Activated CD4-positive, alpha-beta T cell treated with anti-CD3 and anti-CD28 coated beads, Interleukin-10, Interleukin-2, amounts not matched to agents 100 ng/mL and 50 ng/mL, durations not matched to agents 16 hours and 8 hours (primary cell): ENCODE results near the gene SECISBP2.

Experiments used
- DNase-seq: peaks from one replicate; pipeline ENCODE4 v3.0.0-alpha.2; 2020

SECISBP2 gene

DNA sequence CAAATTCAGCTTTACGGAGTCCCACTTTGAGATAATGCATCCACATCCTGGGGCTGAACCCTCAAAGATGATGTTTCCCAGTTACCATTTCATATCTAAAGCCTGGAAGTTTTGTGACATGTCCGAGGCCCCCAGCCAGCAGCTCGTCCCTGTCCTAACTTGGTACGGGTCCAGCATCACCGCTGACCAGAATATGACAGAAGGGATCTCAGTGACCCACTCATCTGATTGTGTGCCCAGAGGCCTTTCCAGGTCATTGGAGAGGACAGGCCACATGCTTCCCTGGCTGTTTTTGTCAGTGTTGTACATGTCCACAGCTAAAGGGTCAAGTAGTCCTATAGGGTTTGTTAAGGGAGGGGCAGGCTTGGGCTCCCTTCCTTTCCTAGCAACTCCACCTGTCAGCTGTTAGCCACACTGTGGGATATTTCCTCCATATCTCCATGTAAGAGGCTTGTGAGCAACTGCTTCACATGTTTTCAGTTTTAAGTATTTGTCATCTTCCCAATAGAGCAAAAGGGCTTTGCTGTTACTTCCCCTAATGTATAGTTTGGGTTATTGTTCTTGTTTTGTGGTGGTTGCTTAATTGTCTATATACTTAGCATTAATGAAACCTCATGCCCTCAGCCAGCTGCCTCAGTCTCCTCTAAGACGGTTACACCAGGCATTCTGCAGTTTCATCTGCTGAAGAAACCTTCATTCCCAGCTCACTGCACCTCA lies 33.4 kb downstream of the SECISBP2 start:
- DNase-seq: no peak

DNA sequence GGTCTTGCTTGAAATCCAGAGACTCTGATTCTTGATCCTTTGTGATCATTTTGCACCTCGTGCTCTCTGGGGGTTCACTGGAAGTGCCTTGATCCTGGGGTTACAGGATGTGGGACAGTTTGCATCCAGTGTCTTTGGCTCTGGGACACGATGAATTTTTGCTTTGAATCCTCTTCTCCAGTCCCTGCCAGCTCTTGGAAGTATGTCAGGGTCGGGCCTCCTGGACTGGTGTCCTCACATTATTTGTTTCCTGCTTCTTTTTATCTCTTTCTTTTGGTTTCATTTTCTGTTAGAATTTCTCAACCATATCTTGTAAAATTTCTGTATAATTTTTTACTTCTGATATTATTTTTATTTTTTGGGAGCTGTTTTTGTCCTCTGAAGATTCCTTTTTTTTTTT lies 34.2 kb downstream of the SECISBP2 start:
- DNase-seq: no peak

DNA sequence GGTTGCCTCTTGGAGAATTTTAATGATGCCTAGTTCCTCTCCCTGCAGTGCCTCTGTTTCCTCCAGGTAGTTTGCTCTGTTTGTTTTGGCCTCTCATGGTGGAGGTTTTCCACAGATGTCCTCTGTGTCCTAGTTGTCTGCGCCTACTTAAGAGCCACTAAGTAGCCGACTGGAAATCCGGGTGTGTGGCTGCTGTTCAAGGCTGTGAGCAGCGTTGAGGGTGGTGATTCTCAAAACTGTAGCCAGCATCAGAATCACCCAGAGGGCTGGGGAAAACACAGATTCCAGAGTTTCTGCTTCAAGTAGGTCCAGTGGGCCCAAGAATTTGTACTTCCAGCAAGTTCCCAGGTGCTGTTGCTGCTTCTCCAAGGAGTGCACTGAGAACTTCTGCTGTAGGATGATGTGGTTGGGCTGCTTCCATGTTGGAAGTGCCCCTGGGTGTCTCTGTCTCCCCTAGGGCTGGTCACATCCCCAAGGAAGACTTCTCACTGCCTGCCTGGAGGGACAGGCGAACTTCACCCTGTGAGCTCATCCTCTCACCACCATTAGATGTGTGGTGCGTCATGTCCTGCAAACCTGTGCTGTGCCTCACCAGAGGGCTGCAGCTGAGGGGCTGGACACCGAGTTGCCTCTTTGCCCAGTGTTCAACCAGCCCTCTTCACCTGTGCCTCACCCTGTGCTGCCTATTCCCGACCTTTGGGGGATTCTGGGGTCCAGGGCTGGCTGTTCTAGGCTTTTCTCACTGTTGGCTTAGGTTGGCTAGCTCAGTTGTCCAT lies 34.8 kb downstream of the SECISBP2 start:
- DNase-seq: no peak

DNA sequence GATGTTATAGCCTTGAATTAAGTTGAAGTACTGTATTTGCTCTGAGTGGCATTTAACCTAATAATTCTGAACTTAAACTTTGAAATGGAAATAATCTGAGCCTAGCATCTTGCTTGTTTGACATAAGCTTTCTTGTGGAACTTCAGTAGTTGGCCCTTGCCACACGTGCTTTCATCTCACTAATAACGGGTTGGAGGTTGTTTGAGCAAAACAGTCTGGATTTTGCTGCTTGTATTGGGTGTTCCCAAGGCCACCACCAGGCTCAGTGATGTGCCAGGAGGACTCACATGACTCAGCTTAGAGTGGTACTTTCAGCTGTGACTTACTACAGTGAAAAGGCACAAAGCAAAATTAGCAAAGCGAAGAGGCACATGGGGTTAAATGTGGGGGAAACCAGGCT lies 35.7 kb downstream of the SECISBP2 start:
- no peak for DNase-seq

DNA sequence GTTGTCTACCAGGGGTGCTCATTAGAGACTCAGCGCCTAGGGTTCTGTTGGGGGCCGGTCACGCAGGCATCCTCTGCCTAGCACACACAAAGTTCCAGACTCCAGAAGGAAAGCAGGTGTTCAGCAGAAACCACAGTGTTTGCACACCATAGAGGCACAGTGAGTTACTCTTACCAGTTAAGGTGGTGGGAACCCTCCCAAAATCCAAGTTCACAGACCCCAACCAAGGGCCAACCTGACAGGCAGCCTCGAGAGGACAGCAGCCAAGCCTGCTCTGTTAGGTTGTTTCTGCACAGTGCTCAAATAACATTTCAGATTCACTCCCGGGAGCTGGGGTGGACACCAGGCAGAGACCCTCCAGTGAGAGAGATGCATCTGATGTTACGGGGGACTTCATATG lies 36.2 kb downstream of the SECISBP2 start:
- no peak for DNase-seq

DNA sequence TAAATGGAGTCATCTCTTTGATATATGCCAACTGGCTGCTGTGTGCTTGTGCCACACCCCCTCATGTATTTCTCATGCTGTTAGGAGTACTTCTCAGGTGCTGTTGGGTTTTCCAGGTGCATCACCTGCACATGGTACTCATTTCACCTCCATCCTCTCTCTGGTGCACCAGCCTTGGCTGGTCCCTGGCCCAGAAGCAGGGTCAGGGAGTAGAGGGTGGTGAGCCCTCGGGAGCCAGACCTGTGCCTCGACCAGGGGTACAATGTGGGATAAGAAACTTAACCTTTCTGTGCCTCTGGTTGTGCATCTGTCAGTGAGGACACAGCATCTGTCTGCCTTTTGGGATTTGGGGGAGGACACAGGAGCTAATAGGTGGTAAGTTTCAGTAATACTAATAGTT lies 38.5 kb downstream of the SECISBP2 start:
- no peak for DNase-seq

DNA sequence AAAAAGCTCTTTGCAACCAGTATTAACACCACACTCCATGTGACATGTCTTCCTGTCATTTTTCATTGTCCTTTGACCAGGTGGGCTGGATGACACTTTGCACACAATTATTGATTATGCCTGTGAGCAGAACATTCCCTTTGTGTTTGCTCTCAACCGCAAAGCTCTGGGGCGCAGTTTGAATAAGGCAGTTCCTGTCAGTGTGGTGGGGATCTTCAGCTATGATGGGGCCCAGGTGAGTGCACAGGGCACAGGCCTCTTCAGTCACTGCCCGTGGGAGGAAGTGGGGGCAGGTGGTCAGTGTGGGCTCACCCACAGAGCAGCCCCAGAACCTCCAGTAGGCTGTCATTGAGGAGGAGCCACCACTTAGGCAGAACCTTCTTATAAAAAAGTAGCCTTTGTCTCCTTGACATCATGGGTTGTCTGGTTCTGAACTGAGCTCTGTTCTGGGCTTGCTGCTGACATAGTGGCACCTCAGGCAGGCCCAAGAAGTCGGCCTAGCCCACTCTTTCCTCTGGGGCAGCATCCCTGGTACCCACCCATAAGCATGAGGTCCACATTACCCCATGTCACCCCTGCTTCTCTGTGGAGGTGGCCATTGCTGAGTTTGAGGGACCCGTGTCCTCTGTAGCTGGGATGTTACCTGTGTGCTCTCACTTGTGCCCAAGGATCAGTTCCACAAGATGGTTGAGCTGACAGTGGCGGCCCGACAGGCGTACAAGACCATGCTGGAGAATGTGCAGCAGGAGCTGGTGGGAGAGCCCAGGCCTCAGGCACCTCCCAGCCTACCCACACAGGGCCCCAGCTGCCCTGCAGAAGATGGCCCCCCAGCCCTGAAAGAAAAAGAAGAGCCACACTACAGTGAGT lies 39.3 kb downstream of the SECISBP2 start:
- peak; percentile 14 for DNase-seq

DNA sequence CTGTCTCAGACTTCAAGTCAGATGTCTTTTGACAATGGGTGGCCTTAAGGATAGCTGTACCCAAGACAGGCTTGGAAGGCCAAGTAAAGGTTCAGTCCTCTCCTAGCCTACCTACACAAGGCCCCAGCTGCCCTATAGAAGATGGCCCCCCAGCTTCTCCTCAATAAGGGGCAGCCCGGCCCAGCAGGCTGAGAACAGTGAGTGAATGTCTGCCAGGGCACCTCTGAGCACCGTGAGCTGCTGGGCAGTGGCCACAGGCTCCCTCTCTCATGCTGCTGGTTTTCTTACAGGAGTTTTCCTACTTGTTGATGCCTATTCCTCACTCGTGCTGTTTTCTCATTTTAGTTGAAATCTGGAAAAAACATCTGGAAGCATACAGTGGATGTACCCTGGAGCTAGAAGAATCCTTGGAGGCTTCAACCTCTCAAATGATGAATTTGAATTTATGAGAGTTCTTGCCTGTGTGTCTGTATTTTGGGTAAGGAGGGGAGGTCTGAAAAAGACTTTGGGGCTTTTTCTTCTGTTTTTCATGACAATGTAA lies 40.1 kb downstream of the SECISBP2 start:
- DNase-seq: no peak

DNA sequence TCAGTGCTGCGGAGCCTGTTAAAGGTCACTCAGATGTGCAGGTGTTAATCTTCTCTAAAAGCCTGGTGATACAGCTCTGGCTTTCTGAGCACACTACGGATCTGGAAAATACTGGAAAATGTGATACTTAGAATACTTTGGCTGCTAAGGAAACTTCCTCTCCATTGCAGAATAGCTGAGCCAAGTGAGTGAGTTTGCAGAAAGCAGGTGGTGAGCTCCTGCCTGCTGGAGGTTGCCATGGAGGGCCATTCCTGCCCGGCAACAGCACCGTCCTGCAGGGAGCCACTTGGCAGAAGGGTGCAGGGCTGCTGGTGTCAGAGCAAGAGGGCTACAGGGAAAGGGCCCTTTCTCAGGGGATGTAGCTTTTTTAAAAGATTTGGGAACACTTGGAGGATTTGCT lies 40.7 kb downstream of the SECISBP2 start:
- no peak for DNase-seq

DNA sequence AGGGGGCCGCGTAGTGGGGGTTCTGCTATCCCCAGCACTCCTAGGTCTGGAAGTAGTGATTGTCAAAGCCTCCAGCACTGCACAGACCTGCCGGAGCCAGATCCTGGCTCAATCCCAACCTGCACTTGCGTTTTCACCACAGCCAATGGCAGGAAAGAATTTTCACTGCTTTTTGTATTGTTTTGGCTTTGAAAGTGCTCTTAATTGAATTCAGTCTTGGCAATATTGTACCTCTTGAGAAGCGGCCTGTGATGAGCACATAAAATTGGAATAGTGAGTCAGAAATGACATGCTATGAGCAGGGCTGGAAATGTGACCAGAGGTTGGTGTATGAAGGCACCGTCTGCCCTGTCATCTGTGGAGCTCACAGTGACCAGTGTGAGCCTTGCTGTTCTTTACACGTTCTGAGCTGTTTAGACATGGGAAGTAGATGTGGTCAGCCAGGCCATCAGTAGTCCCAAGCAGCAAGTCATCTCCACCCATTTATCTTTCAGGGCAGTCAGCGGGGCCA lies 41.5 kb downstream of the SECISBP2 start:
- DNase-seq: no peak

DNA sequence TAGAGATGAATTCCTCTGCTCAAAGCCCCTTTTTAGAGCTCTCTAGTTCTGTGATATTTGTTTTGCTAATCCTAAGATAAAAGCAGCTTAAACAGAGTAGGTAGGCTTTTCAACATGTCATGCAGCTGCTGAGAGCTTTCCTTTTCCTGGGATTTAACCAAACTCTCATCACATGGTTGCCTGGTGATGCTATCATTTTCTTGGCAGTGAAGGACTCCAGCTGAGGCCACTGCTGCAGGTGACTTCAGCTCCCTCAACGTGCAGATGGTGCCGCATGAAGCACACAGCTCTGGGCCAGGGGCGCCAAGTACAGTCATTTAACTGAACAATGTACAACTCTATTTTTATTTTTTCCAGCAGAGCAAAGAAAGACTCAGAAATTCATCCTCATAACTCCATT lies 42.2 kb downstream of the SECISBP2 start:
- DNase-seq: no peak

DNA sequence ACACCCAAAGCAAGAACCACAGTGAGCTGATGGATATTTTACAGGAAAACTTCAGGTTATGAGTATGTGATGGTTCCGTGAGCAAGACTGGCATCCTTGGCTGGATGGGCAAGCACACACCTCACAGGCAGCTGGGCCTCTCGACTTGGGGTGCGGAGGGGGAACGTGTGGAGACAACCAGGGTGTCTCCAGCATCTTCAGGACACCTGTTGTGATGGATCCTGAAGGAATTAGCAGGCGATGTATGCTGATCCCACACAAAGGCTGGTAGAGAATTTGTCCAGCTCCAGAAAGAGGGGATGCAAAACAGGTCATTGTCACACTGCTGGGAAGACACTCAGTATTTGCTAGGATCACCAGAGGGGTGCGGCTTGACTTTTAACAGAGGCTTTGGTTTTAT lies 42.7 kb downstream of the SECISBP2 start:
- DNase-seq: no peak

DNA sequence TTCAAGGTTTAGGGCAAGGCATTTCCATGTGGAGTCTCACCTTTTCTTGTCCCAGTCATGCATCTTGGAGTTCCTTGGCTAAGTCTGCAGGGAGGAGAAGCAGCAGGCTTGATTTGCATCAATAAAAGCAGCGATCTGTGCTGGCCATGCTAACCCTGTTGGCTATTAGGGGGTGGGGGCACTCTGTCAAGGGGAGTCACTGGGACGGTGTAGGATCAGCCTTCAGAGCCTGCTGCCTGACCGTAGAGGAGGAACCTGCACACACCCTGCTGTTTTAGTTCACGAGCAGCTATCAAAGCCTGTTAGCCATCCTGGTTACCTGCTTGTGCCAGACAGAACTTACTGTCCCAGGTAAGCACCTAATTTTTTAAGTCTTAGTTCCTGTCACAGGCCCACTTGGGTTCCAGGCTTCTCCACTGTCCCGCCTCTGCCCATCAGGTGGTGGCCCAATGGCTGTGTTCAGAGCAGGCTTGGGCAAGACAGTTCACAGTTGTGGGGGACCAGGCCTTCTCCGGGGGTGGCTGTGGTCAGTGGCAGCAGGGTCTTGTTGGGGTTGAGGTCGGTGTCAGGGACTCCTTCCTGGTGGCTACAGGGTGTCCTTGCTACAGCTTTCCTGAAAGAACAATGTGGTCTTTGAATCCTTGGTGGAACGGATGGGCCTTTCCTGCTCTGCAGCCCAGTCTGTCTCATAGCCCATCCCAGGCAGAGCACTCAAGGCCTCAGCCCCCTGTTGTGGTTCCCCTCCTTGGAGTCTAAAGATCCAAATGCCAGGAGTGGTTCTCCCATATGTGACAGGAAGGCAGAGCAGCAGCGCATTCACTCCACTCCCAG lies 43.7 kb downstream of the SECISBP2 start:
- no peak for DNase-seq

DNA sequence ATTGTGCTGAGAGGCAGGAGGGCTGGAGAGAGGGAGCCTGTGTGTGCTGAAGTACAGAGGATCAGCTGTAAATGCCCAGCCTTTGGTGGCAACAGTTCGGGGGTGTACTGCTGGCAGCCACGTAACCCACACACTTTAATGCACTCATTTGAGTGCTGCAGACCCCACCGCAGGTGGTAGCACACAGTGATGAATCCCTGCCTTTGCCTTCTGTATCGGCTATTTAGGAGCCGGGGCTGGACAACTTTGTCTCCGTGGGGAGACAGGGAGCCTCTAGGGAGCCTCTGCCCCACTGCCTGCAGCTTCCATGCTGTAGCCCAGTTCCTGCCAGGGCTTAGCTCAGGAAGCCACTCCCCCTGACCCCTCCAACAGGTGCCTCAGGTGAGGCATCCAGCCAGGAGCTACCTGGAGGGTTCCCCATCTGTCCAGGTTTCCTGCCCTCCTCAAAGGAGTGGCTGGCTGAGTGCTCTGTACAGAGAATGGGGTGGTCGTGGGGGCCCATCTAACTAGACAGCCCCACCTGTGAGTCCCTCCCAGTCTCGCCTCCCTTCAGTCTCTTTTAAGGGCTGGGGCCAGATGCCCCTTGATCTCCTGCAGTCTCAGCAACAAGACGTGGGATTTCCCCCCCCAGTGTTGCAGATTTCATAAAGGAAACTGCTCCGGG lies 44.5 kb downstream of the SECISBP2 start:
- DNase-seq: no peak

DNA sequence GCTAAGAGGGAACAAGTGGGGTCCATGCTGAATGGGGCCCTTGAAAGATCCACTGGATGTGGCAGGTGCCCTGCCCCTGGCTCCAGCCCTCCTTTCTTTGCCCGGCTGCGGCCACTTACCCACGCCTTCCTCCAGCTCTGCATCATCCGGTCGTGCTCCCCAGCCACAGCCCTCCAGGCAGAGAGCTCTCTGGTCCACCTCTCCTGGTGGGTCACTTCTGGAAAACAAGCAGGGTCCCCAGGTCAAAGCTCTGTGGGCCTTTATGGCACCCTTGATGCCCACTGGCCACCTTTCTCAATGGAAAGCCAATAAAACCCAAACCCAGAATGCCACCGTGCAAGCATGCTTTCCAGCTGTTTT lies 45.0 kb downstream of the SECISBP2 start:
- DNase-seq: no peak

DNA sequence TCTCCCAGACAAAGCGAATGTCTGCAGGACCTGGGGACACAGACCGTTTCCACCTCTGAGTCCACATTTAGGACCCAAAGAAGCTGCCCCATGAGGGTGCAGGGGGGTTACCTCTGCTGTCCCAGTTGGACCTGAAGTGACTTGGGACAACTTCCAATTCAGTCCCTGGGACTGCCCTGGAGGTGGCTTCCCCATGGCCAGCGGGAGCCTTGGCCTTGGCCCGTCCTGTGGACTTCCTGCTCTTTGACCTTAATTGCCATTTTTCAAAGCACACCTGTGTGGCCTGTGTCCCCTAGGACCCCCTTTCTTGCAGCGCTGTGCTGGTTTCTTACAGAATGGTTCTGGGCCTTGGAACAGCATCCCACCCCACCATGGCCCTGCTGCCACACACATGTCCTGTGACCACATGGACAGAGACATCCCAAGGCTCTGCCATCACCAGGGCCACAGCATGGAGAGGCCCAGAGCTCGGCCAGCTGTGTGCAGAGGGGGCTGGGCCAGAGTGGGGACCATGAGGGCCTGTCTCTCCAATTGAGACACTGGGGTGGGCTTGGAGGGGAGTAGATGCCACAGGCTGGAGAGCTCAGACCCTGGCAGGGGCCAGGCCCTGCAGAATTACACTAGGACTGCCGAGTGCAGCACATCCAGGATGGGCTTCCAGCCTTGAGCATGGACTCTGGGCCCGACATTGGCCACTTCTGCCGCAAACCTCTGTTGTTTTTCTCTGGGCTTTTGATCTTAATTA lies 45.8 kb downstream of the SECISBP2 start:
- no peak for DNase-seq

DNA sequence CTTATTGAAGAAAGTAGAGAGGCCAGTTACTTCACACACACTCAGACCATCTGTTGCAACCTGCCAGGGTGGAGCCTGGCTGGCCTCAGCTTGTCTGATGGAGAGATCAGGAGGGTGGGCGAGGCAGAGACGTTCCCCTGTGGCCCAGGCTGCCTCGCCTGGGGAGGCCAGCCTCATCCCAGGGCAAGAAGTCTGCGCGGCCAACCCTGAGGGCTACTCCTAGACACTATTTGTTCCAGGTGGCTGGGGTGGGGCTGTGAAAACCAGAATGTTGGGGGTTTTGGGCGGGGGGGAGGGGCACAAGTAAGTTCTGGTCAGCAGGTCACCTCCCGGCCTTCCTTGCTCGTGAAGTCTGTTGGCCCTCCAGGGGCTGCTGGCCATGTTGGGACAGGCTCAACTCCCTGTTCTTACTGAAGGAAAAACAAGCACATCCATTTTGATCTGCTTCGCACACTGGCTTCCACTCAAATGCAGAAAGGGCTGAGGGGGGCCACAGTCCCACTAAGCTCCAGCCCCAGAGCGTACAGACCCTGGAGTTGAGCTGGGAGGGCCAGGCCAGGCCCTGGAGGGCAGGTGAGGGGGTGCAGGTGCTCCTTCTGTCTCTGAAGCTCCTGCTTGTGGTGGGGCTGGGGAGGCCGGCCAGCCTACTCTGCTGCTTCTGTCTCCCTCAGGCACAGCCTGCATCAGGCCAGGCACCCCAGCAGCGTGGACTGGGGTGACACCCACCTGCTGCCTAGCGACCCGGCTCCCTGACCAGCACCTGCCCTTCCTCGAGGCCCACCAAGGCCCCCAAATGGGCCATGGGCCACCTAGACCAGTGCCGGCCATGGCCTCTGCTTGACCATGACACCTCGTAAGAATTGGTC lies 46.6 kb downstream of the SECISBP2 start:
- no peak for DNase-seq

DNA sequence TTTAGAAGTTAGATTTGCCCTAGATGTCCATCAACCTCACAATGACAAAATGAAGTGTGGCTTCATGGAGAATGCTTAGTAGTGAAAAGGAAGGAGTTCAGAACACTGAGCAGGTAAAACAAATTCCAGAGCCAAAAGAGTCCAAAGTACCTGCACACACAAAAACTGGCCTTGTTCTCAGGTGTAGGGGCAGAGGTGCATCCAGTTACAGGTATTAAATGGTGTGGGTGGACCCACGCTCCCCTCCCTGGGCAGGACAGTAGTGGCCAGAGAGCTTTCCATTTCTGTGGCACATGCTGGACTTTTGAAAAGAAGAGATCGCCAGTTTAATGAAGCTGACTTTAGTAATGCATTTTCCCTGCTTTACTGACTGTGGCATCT lies 47.2 kb downstream of the SECISBP2 start:
- DNase-seq: no peak

DNA sequence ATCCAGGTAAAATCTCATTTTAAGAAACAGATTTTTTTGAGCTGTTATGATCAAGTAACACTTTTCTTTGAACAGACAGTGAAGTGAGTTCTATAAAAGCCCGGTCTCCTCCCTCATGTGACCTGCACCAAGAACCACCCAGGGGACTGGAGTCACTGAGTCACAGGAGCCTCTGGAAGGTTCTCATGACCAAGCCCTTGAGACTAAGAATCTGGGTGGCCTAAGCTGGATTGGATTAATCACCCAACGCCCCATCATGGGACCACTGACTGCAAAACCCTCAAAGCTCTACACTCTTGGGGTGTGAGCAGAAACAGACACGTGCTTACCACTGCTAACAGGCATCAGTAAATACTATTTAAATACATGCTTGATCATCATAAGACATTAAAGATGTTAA lies 48.4 kb downstream of the SECISBP2 start:
- no peak for DNase-seq

DNA sequence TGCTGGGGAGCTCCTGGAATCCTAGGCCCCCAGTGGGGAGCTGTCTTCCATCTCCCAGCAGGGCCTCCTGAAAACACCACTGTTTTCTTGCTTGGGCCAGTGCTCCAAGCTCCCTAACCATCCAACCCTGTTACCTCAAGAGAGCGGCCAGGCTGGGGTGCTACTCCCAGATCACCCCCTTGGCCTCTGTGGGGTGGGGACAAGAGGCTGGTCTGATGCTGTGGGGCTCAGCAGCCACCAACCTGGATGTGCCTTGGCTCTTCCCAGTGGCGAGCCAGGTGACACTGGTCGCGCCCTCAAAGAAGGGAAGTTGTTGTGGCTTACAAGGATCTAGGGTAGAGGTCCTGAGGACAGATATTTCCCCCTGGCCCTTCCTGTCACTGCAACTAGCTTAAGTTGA lies 49.0 kb downstream of the SECISBP2 start:
- DNase-seq: no peak
